GM20431 (cell line): ENCODE data around the gene MAPK9.

ENCODE experiments used
- in situ Hi-C: fragments of 300-500 bp; cut with MseI, MboI; formaldehyde crosslinking; loops from one replicate; pipeline ENCODE4 v1.15.0; 2020; ENCODE audit warnings: low sequenced_read_pairs; ENCODE audit not compliant: unreplicated experiment

MAPK9 gene

DNA sequence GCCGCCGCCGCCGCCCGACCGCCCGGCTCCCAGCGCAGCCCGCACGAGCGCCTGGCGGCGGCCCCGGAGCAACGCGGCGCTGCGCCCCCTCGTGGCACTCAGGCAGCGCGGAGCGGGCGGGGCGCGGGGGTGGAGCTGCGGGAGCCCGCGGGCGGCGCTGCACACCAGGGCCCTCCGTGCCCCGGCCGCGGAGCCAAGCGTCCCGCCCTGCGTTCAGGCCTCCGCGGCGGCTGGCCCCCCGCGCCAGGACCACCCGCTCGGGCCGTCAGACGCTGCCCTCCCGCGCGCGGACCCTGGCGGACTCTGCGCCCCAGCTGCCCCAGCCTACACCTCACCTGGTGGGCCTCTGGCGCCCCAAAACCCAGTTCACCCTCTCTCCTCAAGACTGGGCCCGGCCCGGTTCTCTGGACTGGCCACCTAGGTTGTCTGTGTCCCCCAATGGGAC lies 82.7 kb downstream of the MAPK9 start, which contains the start of gene RASGEF1C:
Gene RASGEF1C, minus strand, starts transcription at position 75 of the 445 bp plus-strand sequence. CDS start 71,159 bp downstream, outside the sequence.
- in situ Hi-C loops = no loop called here

DNA sequence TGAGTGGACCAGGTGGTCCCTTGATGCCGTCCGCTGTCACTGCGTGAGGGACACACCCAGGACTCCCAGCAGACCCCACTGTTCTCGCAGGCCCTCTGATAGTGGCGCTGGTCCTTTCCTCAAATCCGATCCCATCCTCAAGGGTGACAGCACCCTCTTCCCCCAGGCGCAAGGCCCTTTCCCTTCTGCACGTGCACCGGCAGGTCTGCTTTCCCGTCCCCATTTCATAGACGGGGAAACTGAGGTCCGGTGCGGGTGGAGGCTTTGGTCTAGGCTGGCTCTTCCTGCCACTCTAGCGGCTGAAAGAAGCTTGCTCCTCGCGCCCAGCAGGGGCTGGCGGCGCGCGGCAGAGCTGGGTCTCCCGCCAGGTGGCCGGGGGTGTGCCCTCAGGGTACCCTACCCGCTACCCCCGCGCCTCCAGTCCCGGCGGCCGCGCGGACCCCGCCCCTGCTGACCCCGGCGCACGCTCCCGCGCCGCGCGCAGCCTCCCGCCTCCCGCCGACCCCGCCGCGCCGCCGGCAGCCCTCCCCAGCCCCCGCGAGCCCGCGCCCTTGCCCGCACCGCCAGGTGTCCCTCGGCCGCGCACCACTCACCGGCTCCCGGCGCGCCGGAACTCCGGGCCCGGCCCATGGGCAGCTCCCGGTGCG lies 83.3 kb downstream of the MAPK9 start:
- in situ Hi-C loops = no loop called here

DNA sequence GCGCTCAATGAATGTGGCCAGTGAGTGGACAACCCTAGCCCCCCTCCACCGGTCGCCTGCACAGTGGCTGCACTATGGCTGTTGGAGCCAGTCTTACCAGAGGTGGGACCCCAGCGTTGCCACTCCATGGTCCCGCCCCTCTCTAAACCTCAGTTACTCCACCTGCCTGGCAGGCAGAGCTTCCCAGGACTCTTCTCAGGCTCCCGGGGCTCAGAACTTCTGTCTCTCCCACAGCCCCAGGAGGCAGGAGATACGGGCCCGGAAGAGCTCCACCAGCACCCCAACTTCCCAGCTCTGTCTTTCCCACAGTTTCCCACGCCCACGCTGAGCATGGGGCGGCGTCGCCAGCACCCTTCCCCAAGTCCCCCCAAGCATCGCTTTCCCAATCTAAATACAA lies 83.8 kb downstream of the MAPK9 start:
- in situ Hi-C loops = no loop called here

DNA sequence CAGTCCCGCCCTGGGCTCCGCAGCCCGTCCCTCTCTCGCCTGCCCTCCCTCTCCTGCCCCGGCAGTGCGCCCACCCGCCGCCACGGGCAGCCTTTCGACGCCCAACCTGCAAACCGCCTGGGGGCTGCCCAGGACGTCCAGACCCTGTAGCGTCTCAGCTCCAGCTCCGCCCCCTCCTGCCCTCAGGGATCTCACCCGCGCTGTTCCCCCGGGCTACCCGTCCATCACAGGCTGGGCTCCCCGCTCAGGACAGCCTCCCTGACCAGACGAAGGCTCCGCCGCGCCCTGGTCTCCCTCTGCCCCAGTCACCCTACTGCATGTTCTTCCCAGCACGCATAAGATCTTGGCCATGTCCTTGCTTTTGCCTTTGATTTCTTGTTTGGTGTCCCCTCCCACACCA lies 84.3 kb downstream of the MAPK9 start:
- in situ Hi-C loops = no loop called here

DNA sequence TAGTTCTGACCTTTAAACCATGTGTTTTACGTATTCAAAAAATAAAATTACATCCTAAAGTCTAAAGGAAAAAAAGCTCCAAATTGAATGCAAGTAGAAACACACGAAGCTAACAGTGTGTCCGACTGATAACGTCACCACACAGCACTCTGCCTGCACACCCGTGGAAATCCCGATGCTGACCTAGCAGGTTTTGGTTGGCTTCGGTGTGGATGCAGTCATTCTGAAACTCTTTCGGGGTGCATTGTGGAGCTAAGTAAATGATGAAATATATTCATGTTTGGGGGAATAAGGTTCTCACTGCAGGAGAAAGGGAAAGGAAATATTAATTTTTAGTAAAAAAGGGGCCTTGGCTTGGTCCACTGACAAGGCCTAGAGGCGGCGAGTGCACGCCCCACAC lies 84.9 kb downstream of the MAPK9 start:
- in situ Hi-C loops = no loop called here

DNA sequence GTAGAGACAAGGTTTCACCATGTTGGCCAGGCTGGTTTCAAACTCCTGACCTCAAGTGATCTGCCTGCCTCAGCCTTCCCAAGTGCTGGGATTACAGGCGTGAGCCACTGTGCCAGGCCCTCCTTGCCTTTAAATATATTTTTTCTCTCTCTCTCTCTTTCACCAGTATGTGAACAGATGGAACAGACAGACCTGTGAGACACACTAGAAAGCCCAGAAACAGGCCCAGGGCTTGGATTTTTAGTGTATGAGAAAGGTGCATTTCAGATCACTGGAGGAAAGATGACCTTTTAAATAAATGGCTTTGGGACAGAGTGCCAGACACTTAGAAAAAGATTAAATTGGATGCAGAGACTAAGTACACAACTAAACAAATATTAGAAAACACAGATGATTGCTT lies 86.0 kb downstream of the MAPK9 start:
- in situ Hi-C loops = no loop called here

DNA sequence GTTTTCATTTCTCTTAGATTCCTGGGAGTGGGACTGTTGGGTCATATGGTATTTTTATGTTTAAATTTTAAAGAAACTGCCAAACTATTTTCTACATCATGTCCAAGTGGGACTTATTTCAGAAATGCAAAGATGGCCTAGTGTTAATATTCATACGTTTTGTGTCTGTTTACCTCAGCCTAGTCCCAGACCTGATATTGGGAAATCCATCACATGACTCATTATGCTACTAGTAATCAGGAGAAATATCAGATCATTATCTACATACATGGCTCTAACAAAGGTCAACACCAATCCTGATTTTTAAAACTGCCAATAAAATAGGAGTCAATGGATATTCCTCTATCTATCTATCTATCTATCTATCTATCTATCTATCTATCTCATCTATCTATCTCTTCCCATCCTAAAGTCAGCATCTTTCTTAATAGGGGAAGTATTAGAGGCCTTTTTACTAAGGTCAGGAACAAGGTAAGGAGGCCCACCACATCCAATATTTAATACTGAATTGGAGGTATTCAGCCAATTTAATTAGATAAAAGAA lies 87.5 kb downstream of the MAPK9 start:
- in situ Hi-C loops = no loop called here

DNA sequence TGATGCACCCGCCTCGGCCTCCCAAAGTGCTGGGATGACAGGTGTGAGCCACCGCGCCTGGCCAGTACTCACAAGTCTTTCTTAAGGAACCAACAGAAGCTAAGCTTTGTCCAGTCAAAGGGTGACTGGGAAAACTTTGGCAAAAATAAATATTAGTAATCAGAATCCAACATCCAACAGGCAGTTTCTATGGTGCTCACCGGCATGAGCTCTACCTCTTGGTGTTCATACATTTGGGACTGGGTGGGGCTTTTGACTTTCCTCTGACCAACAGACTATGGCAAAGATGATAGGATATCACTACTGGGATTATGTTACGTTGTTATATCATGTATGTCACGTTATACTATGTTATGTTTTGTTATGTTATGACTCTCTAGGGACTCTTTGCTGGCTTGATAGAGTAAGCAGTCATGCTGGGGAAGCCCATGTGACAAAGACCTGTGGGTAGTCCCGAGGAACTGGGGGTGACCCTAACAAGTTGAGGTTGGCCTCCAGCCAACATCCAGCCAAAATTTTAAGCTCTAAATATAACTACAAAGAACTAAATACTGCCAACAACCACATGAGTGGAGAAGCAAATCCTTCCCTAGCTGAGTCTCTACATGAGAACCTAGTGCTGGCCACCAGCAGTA lies 88.8 kb downstream of the MAPK9 start:
- in situ Hi-C loops = no loop called here

DNA sequence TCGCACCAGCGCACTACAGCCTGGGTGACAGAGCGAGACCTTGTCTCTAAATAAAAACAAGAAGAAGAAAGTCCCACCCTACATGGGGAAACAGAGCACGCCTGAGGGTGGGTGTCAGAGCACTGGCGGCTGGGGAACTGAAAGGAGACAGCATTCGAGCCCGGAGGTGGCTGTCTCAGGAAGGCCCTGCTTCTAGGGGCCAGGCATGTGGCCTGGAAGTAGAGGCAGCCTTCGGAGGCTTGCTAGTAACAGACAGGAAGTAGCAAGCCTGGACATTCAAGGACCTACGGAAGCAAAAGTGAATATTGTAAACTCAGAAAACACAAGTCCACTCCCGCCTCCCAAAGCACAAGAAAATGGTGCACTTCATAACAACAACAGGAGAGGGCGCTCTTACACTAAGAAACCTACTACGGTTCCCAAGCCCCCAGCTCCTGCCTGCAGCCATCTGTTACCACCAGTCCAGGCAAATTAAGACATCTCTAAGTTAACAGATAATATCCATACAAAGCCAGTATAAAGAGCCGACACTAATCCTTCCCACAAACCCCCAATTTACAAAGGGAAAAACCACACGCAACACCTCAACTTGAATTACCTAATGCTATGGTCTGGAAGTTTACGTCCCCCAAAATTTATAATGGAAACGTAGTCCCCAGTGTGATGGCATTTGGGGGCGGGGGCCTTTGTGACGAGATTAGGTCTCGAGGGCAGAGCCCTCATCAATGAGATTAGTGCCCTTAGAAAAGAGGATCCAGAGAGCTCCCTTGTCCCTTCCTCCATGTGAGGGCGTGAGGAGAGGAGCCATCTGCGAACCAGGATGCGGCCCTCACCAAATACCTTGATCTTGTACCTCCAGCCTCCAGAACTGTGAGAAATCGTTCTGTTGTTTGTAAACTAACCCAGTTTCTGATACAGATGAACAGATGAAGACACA lies 90.6 kb downstream of the MAPK9 start:
- in situ Hi-C loops = no loop called here

DNA sequence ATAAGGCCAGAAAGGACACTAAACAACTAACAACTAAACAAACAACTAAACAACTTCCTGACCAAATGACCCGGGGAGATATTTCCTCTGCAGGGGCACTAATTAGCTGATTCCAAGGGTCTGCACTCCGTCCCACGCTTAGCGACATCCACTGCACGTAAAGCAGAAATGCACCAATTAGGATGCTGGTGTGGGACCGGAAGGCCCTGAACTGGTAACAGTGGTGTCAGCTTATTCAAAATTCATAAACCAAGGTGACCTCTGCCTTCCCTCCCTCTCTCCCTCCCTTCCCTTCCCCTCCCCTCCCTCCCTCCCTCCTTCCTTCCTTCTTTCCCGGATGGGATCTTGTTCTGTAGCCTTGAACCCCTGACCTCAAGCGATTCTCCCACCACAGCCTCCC lies 92.5 kb downstream of the MAPK9 start:
- in situ Hi-C loops = no loop called here

DNA sequence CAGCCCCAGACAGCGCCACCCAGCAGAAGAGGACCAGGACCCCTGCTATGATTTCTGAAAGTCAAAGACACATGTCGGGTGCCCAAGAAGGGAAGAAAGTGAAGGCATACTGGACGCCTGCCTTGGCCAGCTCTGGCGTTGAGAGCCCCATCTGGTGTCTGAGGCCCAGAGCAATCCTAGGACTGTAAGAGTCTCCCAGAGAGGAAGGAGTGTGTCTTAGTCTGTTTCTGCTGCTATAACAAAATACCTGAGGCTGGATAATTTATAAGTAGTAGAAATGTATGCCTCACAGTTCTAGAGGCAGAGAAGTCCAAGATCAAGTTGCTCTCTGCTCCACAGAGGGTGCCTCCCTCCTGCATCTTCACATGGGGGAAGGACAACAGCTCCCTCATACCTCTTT lies 93.7 kb downstream of the MAPK9 start:
- in situ Hi-C loops = no loop called here

DNA sequence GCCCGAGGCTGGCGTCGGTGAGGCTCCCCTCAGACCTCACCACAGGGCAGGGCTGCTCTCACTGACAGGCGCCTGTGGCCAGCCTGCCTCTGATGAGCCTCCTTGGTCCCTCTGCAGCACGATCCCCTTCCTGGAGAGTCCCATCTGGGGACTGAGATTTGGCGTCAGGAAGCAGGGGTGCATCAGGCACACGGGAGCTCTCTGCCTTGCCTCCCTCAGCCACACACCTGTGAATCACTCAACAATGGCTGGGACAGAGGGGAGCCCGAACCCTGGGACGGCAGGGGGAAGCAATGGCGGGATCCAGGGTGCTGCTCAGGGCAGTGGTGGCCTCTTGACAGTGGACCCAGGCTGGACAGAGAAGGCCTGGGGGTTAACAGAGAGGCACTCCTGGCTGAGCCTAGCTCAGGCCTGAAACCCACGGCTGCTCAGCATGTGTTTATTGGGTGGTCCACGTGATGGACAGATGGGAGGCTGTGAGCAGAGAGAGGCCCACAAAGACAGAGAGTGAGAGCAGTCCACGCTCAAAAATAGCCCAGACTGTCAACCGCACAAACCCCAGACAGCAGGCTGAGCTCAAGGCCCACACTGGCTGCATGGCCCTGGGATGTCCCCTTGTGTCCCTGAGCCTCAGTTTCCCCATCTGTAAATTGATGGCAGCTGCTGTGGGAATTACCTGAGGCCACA lies 94.7 kb downstream of the MAPK9 start:
- in situ Hi-C loops = no loop called here

DNA sequence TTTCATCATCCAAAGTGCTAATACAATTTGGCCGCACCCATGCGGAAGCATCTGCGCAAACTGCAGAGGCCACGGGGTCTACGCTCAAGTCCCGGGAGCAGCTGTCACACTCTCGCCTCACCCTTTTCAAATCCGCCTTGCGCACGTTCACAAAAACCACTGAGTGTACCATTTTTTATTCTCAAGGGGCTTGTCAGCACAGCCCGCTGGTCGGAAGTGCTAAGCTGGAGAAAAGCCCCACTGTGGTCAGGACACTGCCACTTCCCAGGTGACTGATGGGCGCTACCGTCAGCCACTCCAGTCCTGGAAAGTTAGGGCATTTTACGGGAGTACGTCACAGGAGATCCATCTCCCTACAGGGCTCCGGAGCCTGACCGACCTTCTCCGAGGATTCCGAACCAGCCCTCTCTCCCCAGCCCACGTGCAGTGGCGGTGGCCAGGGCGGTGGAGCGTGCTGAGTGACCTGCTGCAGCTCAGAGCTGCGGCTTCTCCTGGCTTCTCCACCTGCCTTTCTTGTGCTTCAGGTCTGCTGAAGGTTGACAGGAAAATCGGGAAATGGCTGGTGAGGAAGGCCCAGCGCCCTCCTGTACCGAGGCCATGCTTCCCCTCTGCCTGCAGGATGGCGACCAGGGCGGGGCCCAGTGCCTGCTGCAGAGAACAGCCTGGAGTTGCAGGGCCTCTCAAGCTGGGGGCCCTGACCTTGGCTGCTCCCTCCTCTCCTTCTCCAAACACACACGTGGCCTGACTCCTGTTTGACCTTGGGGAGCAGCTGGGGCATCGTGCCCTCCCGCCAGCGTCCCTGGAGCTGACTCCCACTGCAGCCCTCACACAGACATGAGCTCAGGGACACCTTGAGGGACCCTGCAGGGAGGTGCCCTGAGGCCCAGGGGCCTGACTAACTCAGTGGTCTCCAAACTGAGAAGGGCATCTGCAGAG lies 97.2 kb downstream of the MAPK9 start:
- in situ Hi-C loops = no loop called here

DNA sequence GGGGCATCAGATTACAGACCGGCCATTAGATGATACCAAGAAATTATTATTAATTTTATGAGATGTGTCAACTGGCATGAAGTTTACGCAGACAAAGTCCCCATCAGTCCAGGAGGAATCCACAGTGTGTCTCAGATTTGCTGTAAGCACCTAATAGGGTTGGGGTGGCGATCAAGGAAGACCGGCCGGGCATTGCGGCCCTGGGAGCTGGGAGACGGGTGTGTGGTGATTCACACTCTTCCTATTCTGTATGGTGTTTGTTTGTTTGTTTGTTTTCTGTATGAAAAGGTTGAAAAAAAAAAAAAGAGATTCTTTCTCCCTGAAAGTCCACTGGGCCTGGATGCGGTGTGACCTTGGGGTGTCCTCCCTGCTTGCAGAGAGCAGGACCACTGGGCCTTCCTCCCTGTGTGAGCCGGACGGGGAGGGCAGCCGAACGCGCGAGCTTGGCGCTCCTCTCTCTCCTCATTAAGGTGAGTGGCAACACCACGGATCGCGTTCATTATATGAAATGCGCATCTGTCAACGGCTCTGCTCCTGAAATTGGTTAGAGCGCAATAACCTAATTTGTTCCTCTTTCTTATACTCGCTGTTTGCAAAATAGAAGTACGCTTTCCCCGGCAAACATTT lies 98.0 kb downstream of the MAPK9 start:
- in situ Hi-C loops = no loop called here

DNA sequence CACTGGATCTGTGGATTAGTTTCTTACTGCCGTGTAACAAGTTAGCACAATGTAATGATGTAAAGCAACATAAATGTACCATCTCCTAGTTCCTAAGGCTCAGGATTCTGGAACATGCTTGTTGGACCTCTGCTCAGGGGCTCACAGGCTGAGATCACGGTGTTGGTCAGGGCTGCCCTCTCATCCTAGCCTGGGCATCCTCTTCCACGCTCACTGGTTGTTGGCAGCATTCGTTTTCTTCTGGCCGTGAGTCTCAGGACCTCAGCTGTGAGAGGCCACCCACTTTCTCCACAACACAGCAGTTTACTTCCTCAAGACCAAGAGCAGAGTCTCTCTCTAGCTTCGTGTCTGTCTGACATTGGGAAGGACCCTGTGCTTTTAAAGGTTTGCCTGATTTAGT lies 100.2 kb downstream of the MAPK9 start:
- in situ Hi-C loops = no loop called here

DNA sequence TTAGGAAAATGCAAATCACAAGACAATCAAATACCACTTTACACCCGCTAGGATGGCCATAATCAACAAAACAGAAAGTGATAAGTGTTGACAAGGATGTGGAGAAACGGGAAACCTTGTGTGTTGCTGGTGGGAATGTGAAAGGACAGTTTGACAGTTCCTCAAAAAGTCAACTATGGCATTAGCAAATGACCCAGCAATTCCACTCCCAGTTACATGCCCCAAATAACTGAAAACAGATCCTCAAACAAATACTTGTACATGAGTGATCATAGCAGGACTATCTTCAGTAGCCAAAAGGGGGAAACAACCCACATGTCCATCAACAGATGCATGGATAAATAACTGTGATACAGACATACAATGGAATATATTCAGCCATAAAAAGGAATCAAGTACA lies 104.1 kb downstream of the MAPK9 start:
- in situ Hi-C loops = no loop called here
